HL-60 (cell line): ENCODE data around the gene OR6C65.

Source experiments
- TF ChIP-seq, protein P1 (sequence below): IDR thresholded peaks from one replicate; pipeline ENCODE4 v1.5.1; 2011; ENCODE audit warnings: low read length, control low read depth, inconsistent platforms; ENCODE audit not compliant: insufficient read depth
- TF ChIP-seq, protein P2 (sequence below): IDR thresholded peaks from 2 replicates; pipeline ENCODE4 v1.6.1; 2012; ENCODE audit warnings: low read depth; ENCODE audit not compliant: insufficient replicate concordance

DNA sequence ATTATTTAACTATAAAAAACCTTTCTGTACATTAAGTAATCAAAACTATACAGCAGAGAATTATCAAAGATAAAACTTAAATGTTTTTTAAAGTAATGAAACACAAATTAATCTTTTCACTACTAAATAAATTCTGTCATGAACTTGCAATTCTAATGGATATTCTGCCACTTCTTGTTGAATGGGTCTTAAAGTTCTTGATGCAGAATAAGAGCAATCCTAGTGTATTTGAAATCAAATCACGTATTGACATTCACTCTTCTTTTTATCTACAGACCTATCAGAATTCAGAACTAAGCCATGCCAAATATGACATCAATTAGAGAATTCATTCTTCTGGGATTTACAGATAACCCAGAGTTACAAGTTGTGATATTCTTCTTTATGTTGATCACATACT lies at the start of gene OR6C65:
- TF ChIP-seq, protein P1, sequence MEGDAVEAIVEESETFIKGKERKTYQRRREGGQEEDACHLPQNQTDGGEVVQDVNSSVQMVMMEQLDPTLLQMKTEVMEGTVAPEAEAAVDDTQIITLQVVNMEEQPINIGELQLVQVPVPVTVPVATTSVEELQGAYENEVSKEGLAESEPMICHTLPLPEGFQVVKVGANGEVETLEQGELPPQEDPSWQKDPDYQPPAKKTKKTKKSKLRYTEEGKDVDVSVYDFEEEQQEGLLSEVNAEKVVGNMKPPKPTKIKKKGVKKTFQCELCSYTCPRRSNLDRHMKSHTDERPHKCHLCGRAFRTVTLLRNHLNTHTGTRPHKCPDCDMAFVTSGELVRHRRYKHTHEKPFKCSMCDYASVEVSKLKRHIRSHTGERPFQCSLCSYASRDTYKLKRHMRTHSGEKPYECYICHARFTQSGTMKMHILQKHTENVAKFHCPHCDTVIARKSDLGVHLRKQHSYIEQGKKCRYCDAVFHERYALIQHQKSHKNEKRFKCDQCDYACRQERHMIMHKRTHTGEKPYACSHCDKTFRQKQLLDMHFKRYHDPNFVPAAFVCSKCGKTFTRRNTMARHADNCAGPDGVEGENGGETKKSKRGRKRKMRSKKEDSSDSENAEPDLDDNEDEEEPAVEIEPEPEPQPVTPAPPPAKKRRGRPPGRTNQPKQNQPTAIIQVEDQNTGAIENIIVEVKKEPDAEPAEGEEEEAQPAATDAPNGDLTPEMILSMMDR: no peak
- TF ChIP-seq, protein P2, sequence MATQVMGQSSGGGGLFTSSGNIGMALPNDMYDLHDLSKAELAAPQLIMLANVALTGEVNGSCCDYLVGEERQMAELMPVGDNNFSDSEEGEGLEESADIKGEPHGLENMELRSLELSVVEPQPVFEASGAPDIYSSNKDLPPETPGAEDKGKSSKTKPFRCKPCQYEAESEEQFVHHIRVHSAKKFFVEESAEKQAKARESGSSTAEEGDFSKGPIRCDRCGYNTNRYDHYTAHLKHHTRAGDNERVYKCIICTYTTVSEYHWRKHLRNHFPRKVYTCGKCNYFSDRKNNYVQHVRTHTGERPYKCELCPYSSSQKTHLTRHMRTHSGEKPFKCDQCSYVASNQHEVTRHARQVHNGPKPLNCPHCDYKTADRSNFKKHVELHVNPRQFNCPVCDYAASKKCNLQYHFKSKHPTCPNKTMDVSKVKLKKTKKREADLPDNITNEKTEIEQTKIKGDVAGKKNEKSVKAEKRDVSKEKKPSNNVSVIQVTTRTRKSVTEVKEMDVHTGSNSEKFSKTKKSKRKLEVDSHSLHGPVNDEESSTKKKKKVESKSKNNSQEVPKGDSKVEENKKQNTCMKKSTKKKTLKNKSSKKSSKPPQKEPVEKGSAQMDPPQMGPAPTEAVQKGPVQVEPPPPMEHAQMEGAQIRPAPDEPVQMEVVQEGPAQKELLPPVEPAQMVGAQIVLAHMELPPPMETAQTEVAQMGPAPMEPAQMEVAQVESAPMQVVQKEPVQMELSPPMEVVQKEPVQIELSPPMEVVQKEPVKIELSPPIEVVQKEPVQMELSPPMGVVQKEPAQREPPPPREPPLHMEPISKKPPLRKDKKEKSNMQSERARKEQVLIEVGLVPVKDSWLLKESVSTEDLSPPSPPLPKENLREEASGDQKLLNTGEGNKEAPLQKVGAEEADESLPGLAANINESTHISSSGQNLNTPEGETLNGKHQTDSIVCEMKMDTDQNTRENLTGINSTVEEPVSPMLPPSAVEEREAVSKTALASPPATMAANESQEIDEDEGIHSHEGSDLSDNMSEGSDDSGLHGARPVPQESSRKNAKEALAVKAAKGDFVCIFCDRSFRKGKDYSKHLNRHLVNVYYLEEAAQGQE: no peak
